Psoas muscle (tissue), 8 donors: ENCODE measurements around the gene DOK6. TPM values are rescaled to one million over a fixed set of nuclear protein-coding genes. Genes with fewer than 3 reads are reported as not detected.

Source experiments
- ATAC-seq, 4 donors: fragments of 200-7000 bp; cut with Tn5 transposase; one replicate each; pipeline ENCODE4 v1.9.1; 2020; ENCODE audit warnings: moderate library complexity in 3 of 4, mild to moderate bottlenecking in 2 of 4
- DNase-seq, 2 donors: peaks; one replicate each; pipeline ENCODE4 v3.0.0-alpha.2; 2020
- H3K27ac ChIP-seq: fragments of 200-600 bp; one replicate; pipeline ENCODE4 v1.8.0; 2022
- H3K27me3 ChIP-seq, 3 donors: fragments of 200-600 bp in 1 of 3; one replicate each; pipeline versions ENCODE4 v1.6.1 to v1.8.0; 2013 to 2022; ENCODE audit warnings: low read length in 2 of 3, mild to moderate bottlenecking in 2 of 3, moderate library complexity in 1 of 3; ENCODE audit not compliant: insufficient read depth in 3 of 3
- H3K36me3 ChIP-seq, 2 donors: fragments of 200-600 bp in 1 of 2; one replicate each; pipeline versions ENCODE4 v1.6.1 to v1.8.0; 2013 to 2022; ENCODE audit warnings: low read depth in 1 of 2, mild to moderate bottlenecking in 1 of 2, moderate library complexity in 1 of 2; ENCODE audit not compliant: insufficient read depth in 1 of 2
- H3K4me1 ChIP-seq: fragments of 200-600 bp; one replicate; pipeline ENCODE4 v1.8.0; 2022
- H3K4me3 ChIP-seq: fragments of 200-600 bp; one replicate; pipeline ENCODE4 v1.8.0; 2022; ENCODE audit warnings: mild to moderate bottlenecking
- H3K9me3 ChIP-seq: fragments of 200-600 bp; one replicate; pipeline ENCODE4 v1.8.0; 2022
- CTCF ChIP-seq: fragments of 200-600 bp; IDR thresholded peaks from one replicate; pipeline ENCODE4 v1.8.0; 2022; ENCODE audit warnings: antibody characterized with exemption
- WGBS, 3 donors: extraction: QIAGEN DNeasy Blood & Tissue Kit; methylation state at CpG; one replicate each; pipeline versions ENCODE4 v1.1.6 to v1.1.7; 2013; 5-methylcytosine and 5-hydroxymethylcytosine counted together
- intact Hi-C, 2 donors: fragments of 100-400 bp; cut with DNase I; formaldehyde crosslinking; loops; one replicate each; pipeline versions ENCODE4 v1.11.0 to v1.14.2; 2022
- polyA plus RNA-seq, 3 donors: library from polyadenylated mRNA; stranded (reverse); fragments of 200-250 nt; gene quantifications; one replicate each; pipeline ENCODE4 v1.2.3, GENCODE V29; 2013
- total RNA-seq, 4 donors: library from RNA; stranded (reverse); fragmentation: NEBNext Ultra II Directional in 2 of 4; extraction: Animal tissue kit (Norgen Biotek cat#: 25700) in 2 of 4; gene quantifications; one replicate each; pipeline versions ENCODE4 v1.2.1 to v1.2.4, GENCODE V29; 2021 to 2023
- donor health status: healthy with polysubstance abuse.
- donor health status: DM: no; HTN: no; CAD: no; lungs with moderate emphysema.
- donor health status: Bipolar disorder and iron deficiency.
- donor health status: healthy.
- donor health status: DM: yes; HTN: yes; CAD: no.
- donor health status: DM: no; HTN: no; CAD: no.
- donor health status: DM: no; HTN: no; CAD: no.
- donor health status: DM: yes; HTN: yes; CAD: no.

Gene DOK6
- total and polyA plus RNA-seq, 7 donors: 0.05 to 0.97 (median 0.18) TPM

GRCh38 chr18:69531973-69532372 lies 131.3 kb downstream of the DOK6 start:
- H3K4me3 ChIP-seq: no peak overlapping the region
- DNase-seq: no peak
- intact Hi-C loops: no loop called here
- H3K27me3 ChIP-seq: no peaks in the 10 kb centered on the region
- no peaks in the 10 kb centered on the region for H3K4me1 ChIP-seq
- no peaks in the 10 kb centered on the region for H3K9me3 ChIP-seq
- ATAC-seq: no peak
- no peaks in the 10 kb centered on the region for H3K36me3 ChIP-seq
- H3K27ac ChIP-seq: no peak overlapping the region
- TF ChIP-seq CTCF: no peak
- 67 to 71% (median 70%) methylated on average over 5 of the region's 5 CpGs for WGBS, 3 donors

- no peaks in the 10 kb centered on the region for H3K4me1 ChIP-seq
- ATAC-seq (no peak), DNase-seq (no peak)
- intact Hi-C loops: no loop called here
- no peak for TF ChIP-seq CTCF
- H3K9me3 ChIP-seq: no peaks in the 10 kb centered on the region
- H3K36me3 ChIP-seq: no peaks in the 10 kb centered on the region
- H3K27me3 ChIP-seq: no peaks in the 10 kb centered on the region
- 86 to 92% (median 90%) methylated on average over 3 of the region's 3 CpGs for WGBS, 3 donors
- H3K4me3 ChIP-seq: no peak overlapping the region
- no peak overlapping the region for H3K27ac ChIP-seq
Measured at GRCh38 chr18:69537183-69537582, 136.5 kb downstream of the DOK6 start.

- ATAC-seq (no peak), DNase-seq (no peak)
- intact Hi-C loops: no loop called here
- H3K36me3 ChIP-seq: no peaks in the 10 kb centered on the region
- H3K4me1 ChIP-seq: no peaks in the 10 kb centered on the region
- H3K4me3 ChIP-seq: no peak overlapping the region
- no peak overlapping the region for H3K27ac ChIP-seq
- no peaks in the 10 kb centered on the region for H3K27me3 ChIP-seq
- no peaks in the 10 kb centered on the region for H3K9me3 ChIP-seq
- no peak for TF ChIP-seq CTCF
- 53 to 65% (median 53%) methylated on average over 3 of the region's 3 CpGs for WGBS, 3 donors
Measured at GRCh38 chr18:69538849-69539248, 138.2 kb downstream of the DOK6 start.

GRCh38 chr18:69539404-69539803 lies 138.7 kb downstream of the DOK6 start:
- no peaks in the 10 kb centered on the region for H3K9me3 ChIP-seq
- intact Hi-C loops: no loop called here
- H3K4me1 ChIP-seq: no peaks in the 10 kb centered on the region
- no peak overlapping the region for H3K27ac ChIP-seq
- 88 to 99% (median 97%) methylated on average over 2 of the region's 2 CpGs for WGBS, 3 donors
- H3K36me3 ChIP-seq: no peaks in the 10 kb centered on the region
- no peaks in the 10 kb centered on the region for H3K27me3 ChIP-seq
- no peak for DNase-seq
- no peak for TF ChIP-seq CTCF
- H3K4me3 ChIP-seq: no peak overlapping the region
- no peak for ATAC-seq

GRCh38 chr18:69556228-69556627 lies 155.5 kb downstream of the DOK6 start:
- 53 to 56% (median 54%) methylated on average over 3 of the region's 3 CpGs for WGBS, 3 donors
- H3K4me1 ChIP-seq: no peaks in the 10 kb centered on the region
- no peaks in the 10 kb centered on the region for H3K27me3 ChIP-seq

More at GRCh38 chr18:69556228-69556627, 155.5 kb downstream of the DOK6 start:
- H3K27ac ChIP-seq: no peak overlapping the region
- DNase-seq: no peak
- no peaks in the 10 kb centered on the region for H3K9me3 ChIP-seq
- no peak for TF ChIP-seq CTCF
- no peak overlapping the region for H3K4me3 ChIP-seq
- intact Hi-C loops: no loop called here
- no peaks in the 10 kb centered on the region for H3K36me3 ChIP-seq
- no peak for ATAC-seq
